ENCODE data around the gene ZNF333. TPM values are rescaled to one million over a fixed set of nuclear protein-coding genes. Genes with fewer than 3 reads are reported as not detected.
"Not testable (repeated sequence)": the region's sequence is repeated elsewhere in the genome, so short reads cannot be mapped to it uniquely, and the experiment has no call there.

The ZNF333 gene
- total and polyA plus RNA-seq, 7 donors = 1.8 to 55.4 (median 27.2) TPM

- H3K27me3 ChIP-seq = peaks cover 5 to 46% (median 34%) of the 10 kb centered on the region in 3 donors
- no peak overlapping the region for H3K4me3 ChIP-seq
- no peaks in the 10 kb centered on the region for H3K9me3 ChIP-seq
- no peak overlapping the region for H3K27ac ChIP-seq
- no peaks in the 10 kb centered on the region for H3K36me3 ChIP-seq
- peaks cover 0 to 9% (median 0%) of the 10 kb centered on the region in 4 donors for H3K4me1 ChIP-seq
- WGBS, 2 donors = 78 to 84% methylated on average over 10 of the region's 10 CpGs
- DNase-seq = no peak
- TF ChIP-seq EP300 (IDR thresholded peaks at IDR 0.05) = no peak
- no peak for TF ChIP-seq CTCF (IDR thresholded peaks at IDR 0.05)
- TF ChIP-seq POLR2AphosphoS5 (IDR thresholded peaks at IDR 0.05) = no peak
- no peak for TF ChIP-seq POLR2A (IDR thresholded peaks at IDR 0.05)
- intact Hi-C loops (cut with DNase I) = no loop called here
Observed at GRCh38 chr19:14774373-14774772, 84.5 kb downstream of the ZNF333 start.

GRCh38 chr19:14775326-14775725 lies 85.5 kb downstream of the ZNF333 start:
- H3K9me3 ChIP-seq; DNase-seq; intact Hi-C loops (cut with DNase I); H3K4me3 ChIP-seq; H3K36me3 ChIP-seq; H3K27ac ChIP-seq; H3K4me1 ChIP-seq: not testable (repeated sequence)
- H3K27me3 ChIP-seq = peaks cover 5 to 50% (median 34%) of the 10 kb centered on the region in 3 donors
- 67 to 69% methylated on average over 8 of the region's 8 CpGs for WGBS, 2 donors

- TF ChIP-seq EP300 (IDR thresholded peaks at IDR 0.05) (no peak), POLR2A (IDR thresholded peaks at IDR 0.05) (no peak)
- H3K27me3 ChIP-seq = peaks cover 5 to 50% (median 34%) of the 10 kb centered on the region in 3 donors
- intact Hi-C loops (cut with DNase I) = no loop called here
- no peak for DNase-seq
- H3K36me3 ChIP-seq = no peaks in the 10 kb centered on the region
- WGBS, 2 donors = 5 to 9% methylated on average over 22 of the region's 22 CpGs
- peak overlapping the region in 2 of 4 donors; percentile 30 for H3K4me3 ChIP-seq
- peaks cover 0 to 9% (median 0%) of the 10 kb centered on the region in 4 donors for H3K4me1 ChIP-seq
- H3K27ac ChIP-seq = no peak overlapping the region
- H3K9me3 ChIP-seq = no peaks in the 10 kb centered on the region
Observed at GRCh38 chr19:14775869-14776586, 86.2 kb downstream of the ZNF333 start.

GRCh38 chr19:14777645-14778044 lies 87.8 kb downstream of the ZNF333 start:
- intact Hi-C loops (cut with DNase I); H3K4me1 ChIP-seq; H3K4me3 ChIP-seq; H3K36me3 ChIP-seq; H3K27ac ChIP-seq; DNase-seq; H3K9me3 ChIP-seq: not testable (repeated sequence)
- H3K27me3 ChIP-seq = peaks cover 5 to 46% (median 34%) of the 10 kb centered on the region in 3 donors
- WGBS, 2 donors = 93 to 95% methylated on average over 4 of the region's 4 CpGs

GRCh38 chr19:14778110-14778845 lies 88.4 kb downstream of the ZNF333 start, which contains the start of gene ADGRE2:
ADGRE2 (minus strand) TSS chr19:14778560; CDS start chr19:14776756, 1,804 bp downstream.
- peaks cover 5 to 45% (median 34%) of the 10 kb centered on the region in 3 donors for H3K27me3 ChIP-seq
- H3K9me3 ChIP-seq; H3K27ac ChIP-seq; H3K4me1 ChIP-seq; intact Hi-C loops (cut with DNase I); H3K36me3 ChIP-seq; H3K4me3 ChIP-seq; DNase-seq: not testable (repeated sequence)
- WGBS, 2 donors = 55 to 72% methylated on average over 12 of the region's 12 CpGs

- no peak overlapping the region for H3K4me3 ChIP-seq
- H3K36me3 ChIP-seq = no peaks in the 10 kb centered on the region
- H3K4me1 ChIP-seq = peaks cover 0 to 9% (median 0%) of the 10 kb centered on the region in 4 donors
- DNase-seq = no peak
- 53 to 64% methylated on average over 5 of the region's 5 CpGs for WGBS, 2 donors
- TF ChIP-seq CTCF (IDR thresholded peaks at IDR 0.05) = no peak
- no peak for TF ChIP-seq POLR2AphosphoS5 (IDR thresholded peaks at IDR 0.05)
- TF ChIP-seq EP300 (IDR thresholded peaks at IDR 0.05) = no peak
- no peak for TF ChIP-seq POLR2A (IDR thresholded peaks at IDR 0.05)
- H3K27ac ChIP-seq = no peak overlapping the region
- intact Hi-C loops (cut with DNase I) = no loop called here
- no peaks in the 10 kb centered on the region for H3K9me3 ChIP-seq
- H3K27me3 ChIP-seq = peaks cover 5 to 39% (median 34%) of the 10 kb centered on the region in 3 donors
Observed at GRCh38 chr19:14779151-14779550, 89.3 kb downstream of the ZNF333 start.

GRCh38 chr19:14780622-14781225 lies 90.9 kb downstream of the ZNF333 start:
- 73 to 78% methylated on average over 14 of the region's 14 CpGs for WGBS, 2 donors
- not testable (repeated sequence) for DNase-seq
- H3K27me3 ChIP-seq = peaks cover 5 to 32% (median 23%) of the 10 kb centered on the region in 3 donors

GRCh38 chr19:14781713-14782536 lies 92.1 kb downstream of the ZNF333 start:
- H3K9me3 ChIP-seq; H3K36me3 ChIP-seq; H3K27ac ChIP-seq; H3K4me1 ChIP-seq; DNase-seq; H3K4me3 ChIP-seq; intact Hi-C loops (cut with DNase I): not testable (repeated sequence)
- 81 to 90% methylated on average over 17 of the region's 17 CpGs for WGBS, 2 donors
- H3K27me3 ChIP-seq = peaks cover 4 to 33% (median 19%) of the 10 kb centered on the region in 3 donors

More at GRCh38 chr19:14780622-14781225, 90.9 kb downstream of the ZNF333 start:
- H3K27ac ChIP-seq; H3K4me1 ChIP-seq; H3K9me3 ChIP-seq; H3K4me3 ChIP-seq; intact Hi-C loops (cut with DNase I); H3K36me3 ChIP-seq: not testable (repeated sequence)

All from sigmoid colon (tissue), 7 donors.